Measurements from ENCODE around the gene IL5RA.

Gene IL5RA

GRCh38 chr3:3107181-3107580 is 3.0 kb downstream of the IL5RA start:
- no peak for DNase-seq

GRCh38 chr3:3105815-3106214 is 4.4 kb downstream of the IL5RA start:
- no peak for DNase-seq

GRCh38 chr3:3105246-3105645 is 4.9 kb downstream of the IL5RA start:
- no peak for DNase-seq

GRCh38 chr3:3102751-3103150 is 7.4 kb downstream of the IL5RA start:
- DNase-seq = no peak

- no peak for DNase-seq
Measured at GRCh38 chr3:3101660-3102458, 8.3 kb downstream of the IL5RA start.

- no peak for DNase-seq
Measured at GRCh38 chr3:3097958-3098357, 12.2 kb downstream of the IL5RA start.

- DNase-seq = no peak
Measured at GRCh38 chr3:3089017-3089416, 21.2 kb downstream of the IL5RA start.

- no peak for DNase-seq
Measured at GRCh38 chr3:3087716-3088465, 22.3 kb downstream of the IL5RA start.

GRCh38 chr3:3087279-3087678 is 22.9 kb downstream of the IL5RA start:
- DNase-seq = no peak

GRCh38 chr3:3086239-3086638 is 23.9 kb downstream of the IL5RA start:
- DNase-seq = no peak

- no peak for DNase-seq
Measured at GRCh38 chr3:3085782-3086181, 24.4 kb downstream of the IL5RA start.

- no peak for DNase-seq
Measured at GRCh38 chr3:3084890-3085289, 25.3 kb downstream of the IL5RA start.

- no peak for DNase-seq
Measured at GRCh38 chr3:3082234-3082924, 27.8 kb downstream of the IL5RA start.

- no peak for DNase-seq
Measured at GRCh38 chr3:3081381-3082233, 28.6 kb downstream of the IL5RA start.

GRCh38 chr3:3080309-3080708 is 29.9 kb downstream of the IL5RA start:
- DNase-seq = no peak

- DNase-seq = no peak
Measured at GRCh38 chr3:3074551-3075257, 35.5 kb downstream of the IL5RA start.

- DNase-seq = no peak
Measured at GRCh38 chr3:3071136-3071535, 39.0 kb downstream of the IL5RA start.

GRCh38 chr3:3069723-3070122 is 40.5 kb downstream of the IL5RA start:
- DNase-seq = no peak

GRCh38 chr3:3068358-3068881 is 41.8 kb downstream of the IL5RA start:
- no peak for DNase-seq

- DNase-seq = no peak
Measured at GRCh38 chr3:3066910-3067309, 43.3 kb downstream of the IL5RA start.

- DNase-seq = no peak
Measured at GRCh38 chr3:3066378-3066777, 43.8 kb downstream of the IL5RA start.

GRCh38 chr3:3065876-3066275 is 44.3 kb downstream of the IL5RA start:
- DNase-seq = no peak
